ENCODE data around the gene CLTCL1. TPM values are rescaled to one million over a fixed set of nuclear protein-coding genes. Genes with fewer than 3 reads are reported as not detected.
A peak's percentile ranks its signal among the peaks of the same experiment; 100 is the strongest.

The CLTCL1 gene
- total RNA-seq: 10 to 100 TPM; 46.6 to 54.4 TPM
- 107 TPM for polyA plus RNA-seq (ENCODE audit: insufficient read depth, low read depth, low replicate concordance)
- long read RNA-seq, donor 1: 0 reads
- long read RNA-seq, donor 2: 0 reads

DNA sequence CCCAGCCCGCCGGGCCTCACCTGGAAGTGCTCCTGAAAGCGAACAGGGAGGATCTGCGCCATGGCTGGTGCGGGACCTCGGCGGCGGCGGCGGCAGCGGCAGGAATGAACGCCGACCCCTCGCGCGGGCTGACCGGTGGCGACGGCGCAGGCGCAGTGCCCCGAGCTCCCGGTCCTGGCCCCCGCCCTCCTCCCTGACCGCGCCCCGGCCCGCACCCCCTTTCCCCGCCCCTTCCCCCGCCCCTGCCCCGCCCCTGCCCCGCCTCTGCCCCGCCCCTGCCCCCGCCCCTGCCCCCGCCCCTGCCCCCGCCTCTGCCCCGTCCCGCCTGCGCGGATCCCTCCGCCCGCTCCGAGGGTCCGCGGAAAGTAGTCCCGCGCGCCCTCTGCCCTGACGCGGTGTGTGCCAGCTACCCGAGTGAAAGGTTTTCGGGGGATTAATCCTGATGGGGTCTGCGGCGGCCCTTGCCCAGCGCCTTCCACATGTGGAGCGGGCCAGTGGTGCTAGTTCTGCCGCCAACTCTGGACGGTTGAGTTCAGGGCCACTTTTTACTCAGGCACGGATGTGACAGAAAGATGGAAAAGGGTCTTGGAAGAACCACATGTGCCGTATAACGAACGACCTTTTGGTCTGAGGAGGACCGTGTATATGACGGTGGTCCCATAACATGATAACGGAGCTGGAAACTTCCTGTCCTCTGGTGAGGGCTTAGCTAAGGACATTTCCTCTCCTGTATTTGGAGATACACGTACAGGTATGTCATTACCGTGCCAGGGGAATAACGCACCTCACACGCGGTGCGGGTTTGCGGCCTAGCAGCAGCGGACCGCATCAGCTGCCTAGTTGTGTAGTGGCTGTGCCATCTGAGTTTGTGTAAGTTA is at the start of gene CLTCL1:
TSS of gene CLTCL1 (minus strand) at position 140 of the 878 bp plus-strand sequence. CDS start at position 62, 78 bp downstream.
- TF ChIP-seq POLR2A (IDR thresholded peaks at IDR 0.05): no peak
- TF ChIP-seq, protein P1, sequence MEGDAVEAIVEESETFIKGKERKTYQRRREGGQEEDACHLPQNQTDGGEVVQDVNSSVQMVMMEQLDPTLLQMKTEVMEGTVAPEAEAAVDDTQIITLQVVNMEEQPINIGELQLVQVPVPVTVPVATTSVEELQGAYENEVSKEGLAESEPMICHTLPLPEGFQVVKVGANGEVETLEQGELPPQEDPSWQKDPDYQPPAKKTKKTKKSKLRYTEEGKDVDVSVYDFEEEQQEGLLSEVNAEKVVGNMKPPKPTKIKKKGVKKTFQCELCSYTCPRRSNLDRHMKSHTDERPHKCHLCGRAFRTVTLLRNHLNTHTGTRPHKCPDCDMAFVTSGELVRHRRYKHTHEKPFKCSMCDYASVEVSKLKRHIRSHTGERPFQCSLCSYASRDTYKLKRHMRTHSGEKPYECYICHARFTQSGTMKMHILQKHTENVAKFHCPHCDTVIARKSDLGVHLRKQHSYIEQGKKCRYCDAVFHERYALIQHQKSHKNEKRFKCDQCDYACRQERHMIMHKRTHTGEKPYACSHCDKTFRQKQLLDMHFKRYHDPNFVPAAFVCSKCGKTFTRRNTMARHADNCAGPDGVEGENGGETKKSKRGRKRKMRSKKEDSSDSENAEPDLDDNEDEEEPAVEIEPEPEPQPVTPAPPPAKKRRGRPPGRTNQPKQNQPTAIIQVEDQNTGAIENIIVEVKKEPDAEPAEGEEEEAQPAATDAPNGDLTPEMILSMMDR (IDR thresholded peaks at IDR 0.05): no peak
- DNase-seq: peak; percentile 86
- Histone ChIP-seq H3K4me3 (peak within 1 kb of the TSS; percentile 73 to 97), H3K9me3 (no peaks in the 10 kb centered on the region), H3K4me1 (peaks cover 20% of the 10 kb centered on the region), H3K36me3 (ENCODE audit: low read depth, missing control alignments) (no peaks in the 10 kb centered on the region), H3K27ac (peak within 1 kb of the TSS; percentile 78 to 81), H3K27me3 (no peaks in the 10 kb centered on the region)
- intact Hi-C loops (cut with DNase I; ENCODE audit: low total_unique reads): no loop called here
- WGBS, 2 donors: 1 to 4% methylated on average over 14 to 60 of the region's 74 CpGs

DNA sequence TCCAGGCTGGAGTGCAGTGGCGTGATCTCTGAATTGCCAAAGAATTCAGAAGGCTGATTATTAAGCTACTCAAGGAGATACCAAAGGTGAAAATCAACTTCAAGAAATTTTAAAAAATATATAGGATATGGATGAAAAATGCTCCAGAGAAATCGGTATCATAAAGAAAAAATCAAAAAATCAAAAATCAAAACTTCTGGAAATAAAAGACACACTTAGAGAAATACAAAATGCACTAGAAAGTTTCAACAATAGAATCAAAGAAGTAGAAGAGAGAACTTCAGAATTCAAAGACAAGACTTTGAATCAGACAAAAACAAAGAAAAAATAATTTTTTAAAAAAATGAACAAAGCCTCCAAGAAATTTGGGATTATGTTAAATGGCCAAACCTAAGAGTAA is 45.6 kb upstream of the CLTCL1 start:
- TF ChIP-seq, protein P1 (IDR thresholded peaks at IDR 0.05): no peak
- TF ChIP-seq POLR2A (IDR thresholded peaks at IDR 0.05): no peak
- Histone ChIP-seq H3K9me3 (no peaks in the 10 kb centered on the region), H3K36me3 (ENCODE audit: low read depth, missing control alignments) (no peaks in the 10 kb centered on the region), H3K4me1 (no peaks in the 10 kb centered on the region), H3K27ac (no peak overlapping the region), H3K27me3 (no peaks in the 10 kb centered on the region), H3K4me3 (no peak overlapping the region)
- no peak for DNase-seq
- intact Hi-C loops (cut with DNase I; ENCODE audit: low total_unique reads): no loop called here
- WGBS, 2 donors: 92 to 96% methylated on average over 2 of the region's 2 CpGs

DNA sequence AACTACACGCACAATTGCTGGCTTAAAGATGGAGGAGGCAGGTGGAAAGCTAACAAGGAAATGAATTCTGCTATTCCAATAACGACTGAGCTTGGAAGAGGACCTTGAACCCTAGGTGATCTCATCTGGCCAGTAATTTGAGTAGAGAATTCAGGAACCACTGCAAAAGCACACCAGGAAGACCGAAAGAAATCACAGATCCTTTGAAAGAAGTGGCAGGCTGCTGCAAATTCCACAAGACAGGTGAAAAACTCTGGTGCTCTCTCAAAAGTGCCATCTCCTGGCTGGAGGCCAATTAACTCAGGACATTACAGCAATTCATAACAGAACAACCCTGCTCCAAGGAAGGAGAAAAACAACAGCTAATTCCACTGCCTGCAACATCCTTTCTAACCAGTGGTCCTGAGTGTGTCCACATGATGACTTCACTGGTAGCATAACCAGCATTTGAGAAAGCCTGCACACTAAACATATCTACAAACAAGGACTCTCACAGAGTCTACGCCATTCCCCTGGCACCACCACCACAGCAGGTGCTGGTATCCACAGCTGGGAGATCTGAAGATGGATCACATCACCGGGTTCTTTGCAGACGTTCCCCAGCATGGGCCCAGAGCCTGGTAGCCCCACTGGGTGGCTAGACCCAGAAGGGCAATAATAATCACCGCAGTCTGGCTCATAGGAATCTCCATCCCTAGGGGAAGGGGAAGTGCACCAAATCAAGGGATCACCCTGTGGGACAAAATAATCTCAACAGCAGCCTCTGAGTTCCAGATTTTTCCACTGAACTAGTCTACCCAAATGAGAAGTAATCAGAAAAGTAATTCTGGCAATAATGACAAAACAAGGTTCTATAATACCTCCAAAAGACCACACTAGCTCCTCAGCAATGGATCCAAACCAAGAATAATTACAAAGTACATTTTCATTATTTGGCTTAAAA is 44.9 kb upstream of the CLTCL1 start:
- WGBS, 2 donors: 89 to 93% methylated on average over 4 to 7 of the region's 7 CpGs
- TF ChIP-seq, protein P1 (IDR thresholded peaks at IDR 0.05): no peak
- no peak for TF ChIP-seq POLR2A (IDR thresholded peaks at IDR 0.05)
- H3K9me3 ChIP-seq: no peaks in the 10 kb centered on the region
- no peak for DNase-seq
- no peak overlapping the region for H3K27ac ChIP-seq
- H3K4me1 ChIP-seq: no peaks in the 10 kb centered on the region
- intact Hi-C loops (cut with DNase I; ENCODE audit: low total_unique reads): no loop called here
- no peak overlapping the region for H3K4me3 ChIP-seq
- no peaks in the 10 kb centered on the region for H3K36me3 ChIP-seq (ENCODE audit: low read depth, missing control alignments)
- no peaks in the 10 kb centered on the region for H3K27me3 ChIP-seq

DNA sequence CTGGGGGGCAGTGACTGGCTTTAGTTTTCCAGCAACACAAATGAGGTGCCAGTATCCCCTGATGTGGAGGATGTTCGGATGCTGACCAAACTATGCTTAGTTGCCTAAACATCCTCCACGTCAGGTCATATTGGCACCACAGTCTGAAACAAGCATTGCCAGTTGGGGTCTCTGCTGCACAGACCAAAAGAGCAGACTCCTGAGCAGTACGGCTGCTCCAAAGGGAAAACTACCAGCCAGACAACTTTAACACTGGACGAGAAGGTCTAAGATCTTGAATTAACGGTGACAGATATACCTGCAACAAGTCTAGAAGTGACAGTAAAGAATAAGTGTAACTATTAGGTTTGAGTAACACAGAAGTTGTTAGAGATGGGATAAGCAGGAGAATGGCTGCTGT is 40.5 kb upstream of the CLTCL1 start:
- H3K36me3 ChIP-seq (ENCODE audit: low read depth, missing control alignments): peaks cover 3% of the 10 kb centered on the region
- no peak for DNase-seq
- H3K27me3 ChIP-seq: no peaks in the 10 kb centered on the region
- WGBS, 2 donors: 91 to 97% methylated on average over 5 of the region's 5 CpGs
- no peak overlapping the region for H3K27ac ChIP-seq
- no peak overlapping the region for H3K4me3 ChIP-seq
- H3K9me3 ChIP-seq: no peaks in the 10 kb centered on the region
- H3K4me1 ChIP-seq: no peaks in the 10 kb centered on the region
- TF ChIP-seq, protein P1 (IDR thresholded peaks at IDR 0.05): no peak
- no peak for TF ChIP-seq POLR2A (IDR thresholded peaks at IDR 0.05)
- intact Hi-C loops (cut with DNase I; ENCODE audit: low total_unique reads): no loop called here

Data from testis (tissue), 5 donors.